ENCODE measurements around the gene STH.
A peak's percentile ranks its signal among the peaks of the same experiment; 100 is the strongest.

Gene STH

GRCh38 chr17:46029627-46030026 lies 30.6 kb downstream of the STH start:
- DNase-seq (ENCODE audit: low spot score), result no peak
- TF ChIP-seq, protein P1, sequence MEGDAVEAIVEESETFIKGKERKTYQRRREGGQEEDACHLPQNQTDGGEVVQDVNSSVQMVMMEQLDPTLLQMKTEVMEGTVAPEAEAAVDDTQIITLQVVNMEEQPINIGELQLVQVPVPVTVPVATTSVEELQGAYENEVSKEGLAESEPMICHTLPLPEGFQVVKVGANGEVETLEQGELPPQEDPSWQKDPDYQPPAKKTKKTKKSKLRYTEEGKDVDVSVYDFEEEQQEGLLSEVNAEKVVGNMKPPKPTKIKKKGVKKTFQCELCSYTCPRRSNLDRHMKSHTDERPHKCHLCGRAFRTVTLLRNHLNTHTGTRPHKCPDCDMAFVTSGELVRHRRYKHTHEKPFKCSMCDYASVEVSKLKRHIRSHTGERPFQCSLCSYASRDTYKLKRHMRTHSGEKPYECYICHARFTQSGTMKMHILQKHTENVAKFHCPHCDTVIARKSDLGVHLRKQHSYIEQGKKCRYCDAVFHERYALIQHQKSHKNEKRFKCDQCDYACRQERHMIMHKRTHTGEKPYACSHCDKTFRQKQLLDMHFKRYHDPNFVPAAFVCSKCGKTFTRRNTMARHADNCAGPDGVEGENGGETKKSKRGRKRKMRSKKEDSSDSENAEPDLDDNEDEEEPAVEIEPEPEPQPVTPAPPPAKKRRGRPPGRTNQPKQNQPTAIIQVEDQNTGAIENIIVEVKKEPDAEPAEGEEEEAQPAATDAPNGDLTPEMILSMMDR (IDR thresholded peaks at IDR 0.05; ENCODE audit: extremely low read depth, missing control alignments), result no peak

DNA sequence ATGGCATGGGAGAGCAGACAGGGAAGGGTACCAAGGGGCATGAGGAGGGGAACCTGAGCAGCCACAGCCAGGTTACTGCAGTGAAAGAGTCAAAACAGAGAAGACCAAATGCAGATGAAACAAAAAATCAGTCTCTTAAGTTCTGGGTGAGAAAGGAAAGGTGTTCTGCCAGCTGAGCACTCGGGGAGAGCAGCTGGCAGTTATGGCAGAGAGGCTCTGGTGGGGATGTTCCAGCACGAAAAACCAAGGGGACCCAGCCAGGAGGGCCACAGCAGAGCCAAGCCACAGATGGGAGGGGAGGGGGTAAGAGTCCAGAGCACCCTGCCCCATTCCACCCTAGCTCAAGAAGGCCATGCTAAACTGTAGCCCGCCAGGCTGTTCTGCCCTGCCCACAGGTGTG lies 31.7 kb downstream of the STH start:
- TF ChIP-seq, protein P1 (IDR thresholded peaks at IDR 0.05; ENCODE audit: extremely low read depth, missing control alignments), result no peak

GRCh38 chr17:46031440-46031839 lies 32.4 kb downstream of the STH start:
- TF ChIP-seq, protein P1 (IDR thresholded peaks at IDR 0.05; ENCODE audit: extremely low read depth, missing control alignments), result no peak
- DNase-seq (ENCODE audit: low spot score), result no peak

More for the DNA sequence above, 31.7 kb downstream of the STH start:
- DNase-seq (ENCODE audit: low spot score), result no peak

- TF ChIP-seq, protein P1 (IDR thresholded peaks at IDR 0.05; ENCODE audit: extremely low read depth, missing control alignments), result no peak
- DNase-seq (ENCODE audit: low spot score), result no peak
These were observed 32.9 kb downstream of the STH start for GRCh38 chr17:46031920-46032319.

DNA sequence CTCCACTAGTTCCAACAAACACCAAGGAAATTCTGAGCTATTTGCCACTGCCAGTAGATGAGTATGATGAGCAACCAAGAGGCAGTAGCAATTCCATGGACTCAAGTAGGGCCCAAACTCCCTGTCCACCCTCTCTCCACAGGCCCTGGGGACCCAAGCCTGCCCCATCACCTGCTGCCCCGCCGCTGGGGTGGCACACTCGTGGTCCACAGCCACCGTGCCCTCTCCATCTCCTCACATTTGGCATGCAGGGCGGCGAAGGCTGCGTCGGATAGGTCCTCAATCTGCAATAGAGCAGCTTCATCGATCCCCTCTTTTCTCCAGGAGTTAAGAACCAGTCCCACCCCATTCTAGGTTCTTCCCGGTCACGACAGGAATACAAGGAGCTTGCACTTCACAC lies 33.9 kb downstream of the STH start:
- TF ChIP-seq, protein P1 (IDR thresholded peaks at IDR 0.05; ENCODE audit: extremely low read depth, missing control alignments), result no peak
- no peak for DNase-seq (ENCODE audit: low spot score)

GRCh38 chr17:46033392-46033791 lies 34.3 kb downstream of the STH start:
- DNase-seq (ENCODE audit: low spot score), result no peak
- TF ChIP-seq, protein P1 (IDR thresholded peaks at IDR 0.05; ENCODE audit: extremely low read depth, missing control alignments), result no peak

DNA sequence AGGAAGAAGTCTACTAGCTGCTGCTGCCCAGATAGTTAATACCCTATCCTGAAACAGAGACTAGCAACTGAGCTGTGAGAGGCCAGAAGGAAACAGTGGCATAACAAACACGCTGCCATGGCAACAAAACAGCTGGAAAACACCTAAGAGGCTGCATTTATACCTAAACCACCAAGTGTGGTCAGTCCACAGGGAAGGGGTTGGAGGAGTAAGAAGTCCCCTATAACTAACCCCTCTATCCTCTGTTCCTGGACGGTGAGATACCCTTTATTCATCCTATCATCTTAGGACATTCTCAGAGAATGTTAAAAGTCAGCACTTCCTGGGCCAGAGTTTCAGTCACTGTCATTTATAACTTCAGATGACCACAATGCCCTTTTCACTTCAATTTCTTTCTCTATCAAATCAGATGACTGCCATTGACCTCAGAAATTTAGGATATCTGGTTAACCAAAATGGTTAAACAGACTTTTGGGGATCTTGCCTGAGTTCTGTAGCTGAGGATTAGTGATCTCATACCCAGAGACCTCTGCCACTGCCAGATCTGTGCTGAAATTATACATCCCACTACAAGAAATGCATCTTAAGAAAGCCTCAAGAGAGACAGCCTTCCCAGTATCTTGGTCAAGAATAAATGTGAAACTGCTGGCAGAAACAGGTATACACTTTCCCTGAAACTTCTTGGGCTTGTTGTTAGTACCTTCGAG lies 36.2 kb downstream of the STH start:
- DNase-seq (ENCODE audit: low spot score), result peak; percentile 53

More for the DNA sequence above, 36.2 kb downstream of the STH start:
- TF ChIP-seq, protein P1 (IDR thresholded peaks at IDR 0.05; ENCODE audit: extremely low read depth, missing control alignments), result no peak
